Measurements from ENCODE around the gene SBK3. TPM values are rescaled to one million over a fixed set of nuclear protein-coding genes. Genes with fewer than 3 reads are reported as not detected.

Gene SBK3
- total RNA-seq, 2 experiments from 2014 or later: 0.34 TPM; not detected in 1

GRCh38 chr19:55540619-55541018 is 4.7 kb downstream of the SBK3 start:
- TF ChIP-seq CTCF (conservative IDR thresholded peaks at IDR 0.05; ENCODE audit: low read length) (no peak), EZH2phosphoT487 (IDR thresholded peaks at IDR 0.05; ENCODE audit: borderline replicate concordance, low read depth, low read length) (no peak)
- POLR2A ChIA-PET: no interaction called here
- H3K4me1 ChIP-seq (ENCODE audit: insufficient read depth, low read length, poor library complexity, severe bottlenecking): no peaks in the 10 kb centered on the region
- CTCF ChIA-PET (ENCODE audit: unreplicated experiment): no interaction called here
- intact Hi-C loops (cut with micrococcal nuclease; ENCODE audit: unreplicated experiment): no loop called here
- no peak overlapping the region for H3K4me2 ChIP-seq (ENCODE audit: low read length)
- H3K4me3 ChIP-seq (ENCODE audit: low read depth, low read length, poor library complexity, severe bottlenecking): no peak overlapping the region
- H3K27ac ChIP-seq (ENCODE audit: low read depth, low read length, poor library complexity, severe bottlenecking): no peak overlapping the region
- H3K9me3 ChIP-seq (ENCODE audit: low read length): no peaks in the 10 kb centered on the region
- H3K36me3 ChIP-seq (ENCODE audit: insufficient read depth, low read length): no peaks in the 10 kb centered on the region
- H3K9me2 ChIP-seq (ENCODE audit: insufficient read depth, low read length): no peaks in the 10 kb centered on the region
- no peaks in the 10 kb centered on the region for H3K79me2 ChIP-seq (ENCODE audit: insufficient read depth, low read depth, low read length)
- DNase-seq (ENCODE audit: low spot score): no peak
- no peaks in the 10 kb centered on the region for H4K20me1 ChIP-seq (ENCODE audit: insufficient read depth, low read length)
- no TSS peak for BruUV-seq (replicated peaks)
- H2AFZ ChIP-seq (ENCODE audit: low read length): no peak overlapping the region

GRCh38 chr19:55539090-55539984 is 6.0 kb downstream of the SBK3 start:
- intact Hi-C loops (cut with micrococcal nuclease; ENCODE audit: unreplicated experiment): no loop called here
- CTCF ChIA-PET (ENCODE audit: unreplicated experiment): no interaction called here
- POLR2A ChIA-PET: no interaction called here
- Histone ChIP-seq H4K20me1 (ENCODE audit: insufficient read depth, low read length) (no peaks in the 10 kb centered on the region), H3K4me3 (ENCODE audit: low read depth, low read length, poor library complexity, severe bottlenecking) (no peak overlapping the region), H3K4me2 (ENCODE audit: low read length) (no peak overlapping the region), H3K79me2 (ENCODE audit: insufficient read depth, low read depth, low read length) (no peaks in the 10 kb centered on the region), H2AFZ (ENCODE audit: low read length) (no peak overlapping the region), H3K27ac (ENCODE audit: low read depth, low read length, poor library complexity, severe bottlenecking) (no peak overlapping the region), H3K9me3 (ENCODE audit: low read length) (no peaks in the 10 kb centered on the region), H3K36me3 (ENCODE audit: insufficient read depth, low read length) (no peaks in the 10 kb centered on the region), H3K9me2 (ENCODE audit: insufficient read depth, low read length) (no peaks in the 10 kb centered on the region), H3K4me1 (ENCODE audit: insufficient read depth, low read length, poor library complexity, severe bottlenecking) (no peaks in the 10 kb centered on the region)
- TF ChIP-seq CTCF (conservative IDR thresholded peaks at IDR 0.05; ENCODE audit: low read length) (no peak), EZH2phosphoT487 (IDR thresholded peaks at IDR 0.05; ENCODE audit: borderline replicate concordance, low read depth, low read length) (no peak)
- DNase-seq (ENCODE audit: low spot score): no peak
- BruUV-seq (replicated peaks): no TSS peak

DNA sequence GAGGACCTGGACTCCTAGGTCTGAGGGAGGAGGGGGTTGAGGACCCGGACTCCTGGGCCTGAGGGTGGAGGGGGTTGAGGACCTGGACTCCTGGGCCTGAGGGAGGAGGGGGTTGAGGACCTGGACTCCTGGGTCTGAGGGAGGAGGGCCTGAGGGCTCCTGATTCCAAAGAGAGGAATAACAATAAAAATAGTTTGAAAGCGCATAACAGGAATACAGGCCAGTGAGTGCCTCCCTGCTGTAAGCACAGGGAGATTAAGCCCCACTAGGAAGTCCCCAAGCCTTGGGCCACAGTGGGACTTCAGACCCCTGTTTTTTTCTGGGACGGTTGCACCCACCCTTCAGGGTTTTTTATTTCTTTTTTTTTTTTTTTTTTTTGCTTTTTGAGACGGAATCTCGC is 7.2 kb downstream of the SBK3 start:
- no peak overlapping the region for H3K27ac ChIP-seq (ENCODE audit: low read depth, low read length, poor library complexity, severe bottlenecking)
- TF ChIP-seq EZH2phosphoT487 (IDR thresholded peaks at IDR 0.05; ENCODE audit: borderline replicate concordance, low read depth, low read length) (no peak), CTCF (conservative IDR thresholded peaks at IDR 0.05; ENCODE audit: low read length) (no peak)

More for the DNA sequence above, 7.2 kb downstream of the SBK3 start:
- CTCF ChIA-PET (ENCODE audit: unreplicated experiment): no interaction called here
- H4K20me1 ChIP-seq (ENCODE audit: insufficient read depth, low read length): no peaks in the 10 kb centered on the region
- intact Hi-C loops (cut with micrococcal nuclease; ENCODE audit: unreplicated experiment): no loop called here
- DNase-seq (ENCODE audit: low spot score): no peak
- POLR2A ChIA-PET: no interaction called here
- H3K9me2 ChIP-seq (ENCODE audit: insufficient read depth, low read length): no peaks in the 10 kb centered on the region
- no peaks in the 10 kb centered on the region for H3K36me3 ChIP-seq (ENCODE audit: insufficient read depth, low read length)
- no peak overlapping the region for H3K4me2 ChIP-seq (ENCODE audit: low read length)
- no peaks in the 10 kb centered on the region for H3K4me1 ChIP-seq (ENCODE audit: insufficient read depth, low read length, poor library complexity, severe bottlenecking)
- H2AFZ ChIP-seq (ENCODE audit: low read length): no peak overlapping the region
- BruUV-seq (replicated peaks): no TSS peak
- no peak overlapping the region for H3K4me3 ChIP-seq (ENCODE audit: low read depth, low read length, poor library complexity, severe bottlenecking)
- H3K79me2 ChIP-seq (ENCODE audit: insufficient read depth, low read depth, low read length): no peaks in the 10 kb centered on the region
- no peaks in the 10 kb centered on the region for H3K9me3 ChIP-seq (ENCODE audit: low read length)
